HG02642 (cell line): Measurements from ENCODE around the gene RNF166.

ENCODE experiments used
- ATAC-seq: cut with Tn5 transposase; IDR thresholded peaks from one replicate; pipeline ENCODE4 v1.9.1; 2021; ENCODE audit warnings: mild to moderate bottlenecking; ENCODE audit not compliant: unreplicated experiment, poor library complexity

Gene RNF166

GRCh38 chr16:88739977-88740726, 33.9 kb upstream of the RNF166 start:
- no peak for ATAC-seq

- no peak for ATAC-seq
Measured at GRCh38 chr16:88739139-88739976, 33.1 kb upstream of the RNF166 start.

DNA sequence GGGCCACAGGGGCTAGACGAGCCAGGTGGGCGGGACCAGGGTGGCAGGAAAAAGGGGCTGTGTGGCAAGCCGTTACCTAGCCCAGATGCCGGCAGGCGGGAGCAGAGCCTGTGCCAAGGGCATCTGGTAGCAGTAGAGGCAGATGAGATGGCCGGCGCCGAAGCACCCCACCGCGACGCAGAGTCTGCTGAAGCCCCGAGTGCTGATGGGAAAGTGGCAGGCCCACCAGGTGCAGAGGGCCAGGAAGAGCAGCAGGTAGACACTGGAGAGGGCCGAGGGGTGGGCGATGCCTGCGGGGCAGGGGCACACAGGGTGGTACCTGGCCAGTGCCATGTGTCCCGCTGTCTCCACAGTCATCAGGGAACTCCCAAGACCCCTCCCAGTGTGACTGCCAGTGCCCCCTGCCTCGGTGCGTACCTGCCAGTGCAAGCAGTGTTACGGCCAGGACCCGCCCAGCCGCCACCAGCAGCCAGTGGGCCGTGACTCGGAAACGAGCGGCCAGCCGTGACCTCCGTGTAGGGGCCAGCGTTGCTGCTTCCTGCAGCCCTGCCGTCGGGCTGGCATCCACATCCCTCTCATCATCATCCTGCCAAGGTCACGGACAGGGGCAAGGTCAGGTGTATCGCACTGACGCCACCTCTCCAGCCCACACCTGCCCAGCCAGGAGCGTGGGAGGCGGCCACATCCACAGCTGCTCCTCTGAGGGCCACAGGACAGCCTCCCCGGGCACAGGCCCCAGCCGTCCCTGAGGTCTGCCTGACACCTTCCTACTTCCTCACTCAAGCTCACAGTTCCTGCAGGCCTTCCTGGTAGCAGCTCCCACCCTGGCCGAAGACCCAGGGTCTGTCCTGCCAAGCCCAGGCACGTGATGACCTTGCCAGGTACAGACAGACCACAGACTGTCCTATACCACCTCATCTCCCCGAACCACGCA, 32.2 kb upstream of the RNF166 start:
- ATAC-seq: no peak

DNA sequence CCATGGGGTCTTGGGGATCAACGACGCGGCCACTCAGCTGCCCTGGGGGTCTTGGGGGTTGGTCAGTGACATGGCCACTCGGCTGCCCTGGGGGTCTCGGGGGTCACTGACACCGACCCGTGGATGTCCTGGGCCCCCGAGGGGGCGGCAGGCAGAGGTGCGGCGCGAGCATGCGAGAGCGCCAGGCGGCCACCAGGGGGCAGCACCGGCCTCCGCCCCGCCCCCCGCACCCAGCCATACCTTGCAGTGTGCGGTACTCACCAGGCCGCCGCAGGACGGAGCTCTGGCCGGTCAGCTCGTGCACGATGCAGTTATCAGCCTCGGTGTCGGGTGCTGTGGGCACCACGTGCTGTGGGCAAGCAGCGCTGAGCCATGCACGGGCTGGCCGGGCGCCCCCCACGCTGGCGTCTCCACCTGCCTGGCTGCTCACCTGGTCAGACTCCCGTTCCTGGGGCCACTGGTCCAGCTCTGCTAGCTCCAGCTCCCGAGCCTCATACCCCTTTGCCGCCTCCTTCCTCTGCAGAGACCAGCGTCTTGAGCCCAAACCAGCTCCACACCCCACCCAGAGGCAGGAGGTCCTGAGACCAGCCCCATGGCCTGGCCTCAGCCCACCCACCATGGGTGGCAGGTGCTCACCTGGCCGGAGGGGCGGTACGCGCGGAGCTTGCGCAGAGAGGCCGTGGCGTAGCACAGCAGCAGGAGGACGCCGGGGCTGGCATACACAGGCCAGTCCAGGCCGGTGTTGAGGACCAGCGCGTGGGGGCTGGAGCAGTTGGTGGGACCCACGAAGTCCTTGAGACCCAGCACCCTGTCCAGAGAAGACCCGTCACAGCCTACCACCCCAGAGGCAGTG, 31.3 kb upstream of the RNF166 start:
- peak; percentile 46 for ATAC-seq

- ATAC-seq: no peak
Measured at GRCh38 chr16:88736496-88736895, 30.3 kb upstream of the RNF166 start.

GRCh38 chr16:88736088-88736487, 29.9 kb upstream of the RNF166 start:
- no peak for ATAC-seq

- ATAC-seq: no peak
Measured at GRCh38 chr16:88735616-88736015, 29.4 kb upstream of the RNF166 start.

DNA sequence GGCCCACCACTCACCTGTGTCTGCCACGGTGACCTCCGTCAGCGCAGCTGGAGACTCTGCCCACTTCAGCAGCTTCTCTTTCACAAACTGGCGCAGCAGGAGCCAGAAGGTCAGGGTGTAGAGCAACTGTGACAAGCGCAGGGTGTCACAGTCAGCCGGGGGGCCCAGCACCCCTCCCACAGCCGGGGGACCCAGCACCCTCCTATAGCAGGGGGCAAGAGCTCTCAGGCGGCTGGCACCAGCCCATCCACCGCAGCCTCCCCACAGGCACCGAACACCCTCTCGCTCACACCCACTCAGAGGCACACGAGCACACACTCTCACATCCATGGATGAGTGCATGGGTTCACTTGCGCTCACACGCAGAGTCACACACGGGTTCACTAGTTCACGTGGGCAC, 28.9 kb upstream of the RNF166 start:
- ATAC-seq: no peak

GRCh38 chr16:88734361-88734728, 28.1 kb upstream of the RNF166 start:
- no peak for ATAC-seq

DNA sequence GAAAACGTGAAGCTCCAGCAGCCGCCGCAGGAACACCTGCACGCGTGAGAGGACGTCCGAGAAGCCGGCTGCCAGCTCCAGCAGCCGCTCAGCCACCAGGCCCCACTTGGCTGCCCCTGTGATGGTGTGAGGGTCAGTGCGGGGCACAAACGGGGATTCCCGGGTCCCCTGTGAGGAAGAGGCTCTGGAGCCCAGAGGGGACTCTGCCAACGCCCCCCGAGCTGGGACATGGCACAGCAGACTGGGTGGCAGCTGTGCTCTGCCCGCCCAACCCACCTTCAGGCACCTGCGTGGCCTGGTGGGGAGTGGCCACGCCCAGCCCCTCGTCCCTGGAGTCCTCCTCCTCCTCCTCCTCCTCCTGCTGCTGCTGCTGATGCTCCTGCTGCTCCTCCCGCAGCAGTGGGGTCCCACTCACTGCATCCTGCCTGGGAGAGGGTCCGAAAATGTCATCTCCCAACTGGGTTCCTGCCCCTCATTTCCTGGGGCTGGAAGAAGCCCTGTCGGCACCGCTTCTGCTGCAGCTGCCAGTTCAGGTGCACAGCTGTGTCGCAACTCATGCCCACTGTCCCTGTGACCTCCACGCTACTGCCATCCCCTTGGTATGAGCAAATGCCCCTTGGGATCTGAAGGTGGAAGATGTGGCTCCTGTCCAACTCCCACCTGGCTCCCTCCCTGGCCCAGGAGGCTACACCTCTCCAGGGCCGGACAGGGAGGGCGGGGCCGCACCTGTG, 27.6 kb upstream of the RNF166 start:
- ATAC-seq: no peak

DNA sequence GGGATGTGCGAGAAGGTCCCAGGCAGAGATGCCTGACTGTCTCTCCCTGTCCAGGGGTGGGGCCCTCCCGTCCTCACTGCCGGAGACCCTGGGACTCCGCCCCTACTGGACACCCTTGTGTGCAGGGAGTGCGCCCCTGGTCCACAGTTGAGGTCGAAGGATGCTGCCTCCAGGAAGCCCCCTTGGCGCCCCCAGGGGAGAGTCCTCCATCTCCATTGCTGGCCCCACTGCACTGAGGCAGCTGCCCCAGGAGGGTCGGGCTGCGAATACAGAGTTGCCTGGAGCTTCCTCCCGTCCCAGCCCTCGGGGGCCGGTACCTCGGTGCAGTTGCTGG, 26.7 kb upstream of the RNF166 start:
- ATAC-seq: no peak

DNA sequence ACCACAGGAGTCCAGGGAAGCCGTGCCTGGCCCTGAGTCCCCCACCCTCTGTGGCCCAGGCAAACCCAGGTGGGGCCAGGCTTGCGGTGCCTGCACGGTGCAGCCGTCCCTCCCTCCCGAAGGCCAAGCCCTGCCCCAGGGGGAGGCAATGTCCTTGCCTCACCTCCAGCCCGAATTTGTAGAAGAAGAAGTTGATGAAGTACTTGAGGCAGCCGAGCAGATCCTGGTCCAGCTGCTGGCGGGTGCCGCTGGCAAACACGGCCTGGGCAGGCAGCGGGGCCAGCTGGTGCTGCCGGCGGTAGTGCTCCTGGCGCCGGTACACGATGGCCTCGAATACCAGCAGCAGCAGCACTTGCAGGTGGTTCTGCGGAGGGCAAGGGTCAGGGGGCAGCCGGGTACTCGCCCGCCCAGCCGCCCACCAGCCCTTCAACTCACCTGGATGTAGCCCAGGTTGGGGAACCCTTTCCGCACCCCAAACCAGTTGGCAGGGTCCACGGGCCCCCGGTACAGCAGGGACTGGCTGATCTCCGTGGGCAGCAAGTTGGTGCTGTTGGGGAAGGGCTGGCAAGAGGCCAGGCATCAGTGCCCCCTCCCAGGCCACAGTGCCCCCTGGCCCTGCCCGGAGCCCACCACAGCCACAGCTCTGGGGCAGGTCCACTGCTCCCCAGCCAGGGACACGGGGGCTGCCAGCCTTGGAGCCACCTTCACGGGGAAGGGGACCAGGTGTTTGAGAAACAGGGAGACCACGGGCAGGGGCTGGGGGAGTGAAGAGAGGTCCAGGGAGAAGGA, 26.2 kb upstream of the RNF166 start:
- ATAC-seq: no peak

GRCh38 chr16:88731699-88732098, 25.5 kb upstream of the RNF166 start:
- no peak for ATAC-seq

GRCh38 chr16:88730632-88731607, 24.7 kb upstream of the RNF166 start:
- ATAC-seq: no peak

- no peak for ATAC-seq
Measured at GRCh38 chr16:88727871-88728270, 21.7 kb upstream of the RNF166 start.

GRCh38 chr16:88726981-88727380, 20.8 kb upstream of the RNF166 start:
- no peak for ATAC-seq

GRCh38 chr16:88726408-88726749, 20.2 kb upstream of the RNF166 start:
- no peak for ATAC-seq
